ENCODE results near the gene NFYC. TPM values are rescaled to one million over a fixed set of nuclear protein-coding genes. Genes with fewer than 3 reads are reported as not detected.
A peak's percentile ranks its signal among the peaks of the same experiment; 100 is the strongest.

Gene NFYC
- total RNA-seq, 4 donors from 2014 or later = 39.9 to 43.3 (median 41.8) TPM

- no peaks in the 10 kb centered on the region for H3K36me3 ChIP-seq
- no peaks in the 10 kb centered on the region for H3K9me3 ChIP-seq
- H3K27me3 ChIP-seq = no peaks in the 10 kb centered on the region
- 53% methylated on average over 2 of the region's 2 CpGs; no CpG with 5 or more reads in 1 of the 2 donors for WGBS, 2 donors
- TF ChIP-seq CTCF (IDR thresholded peaks at IDR 0.05) (no peak), POLR2A (IDR thresholded peaks at IDR 0.05) (no peak)
- peak overlapping the region in 2 of 4 donors; percentile 50 to 77 for H3K27ac ChIP-seq
- intact Hi-C loops (cut with DNase I) = loop anchor here (10.0 kb wide), 1 partner anchor 50 kb away; no protein-coding TSS in a partner anchor
- peak overlapping the region; percentile 46 to 75 (median 67) for H3K4me3 ChIP-seq
- peaks cover 12 to 47% (median 14%) of the 10 kb centered on the region in 3 donors for H3K4me1 ChIP-seq
- no peak for DNase-seq
Measured at GRCh38 chr1:40664791-40665190, 26.7 kb upstream of the NFYC start.

GRCh38 chr1:40665335-40666171 is 26.0 kb upstream of the NFYC start, which contains the start of gene RIMS3:
TSS of gene RIMS3 (minus strand) at chr1:40665682. CDS start at chr1:40641925, 23,757 bp downstream.
- TF ChIP-seq CTCF (IDR thresholded peaks at IDR 0.05) (no peak), POLR2A (IDR thresholded peaks at IDR 0.05) (peak in 1 of 4 donors; percentile 38)
- DNase-seq = no peak
- intact Hi-C loops (cut with DNase I) = loop anchor here (10.0 kb wide), 1 partner anchor 51 kb away; no protein-coding TSS in a partner anchor
- Histone ChIP-seq H3K27me3 (no peaks in the 10 kb centered on the region), H3K4me3 (peak within 1 kb of the TSS; percentile 46 to 75 (median 67)), H3K36me3 (no peaks in the 10 kb centered on the region), H3K27ac (peak within 1 kb of the TSS; percentile 15 to 77 (median 49)), H3K9me3 (no peaks in the 10 kb centered on the region), H3K4me1 (peaks cover 12 to 47% (median 14%) of the 10 kb centered on the region in 3 donors)
- WGBS, 2 donors = 0 to 2% methylated on average over 7 of the region's 59 CpGs

GRCh38 chr1:40668769-40669525 is 22.6 kb upstream of the NFYC start:
- H3K27ac ChIP-seq = no peak overlapping the region
- 10 to 11% methylated on average over 13 to 18 of the region's 21 CpGs for WGBS, 2 donors
- no peak for TF ChIP-seq POLR2A (IDR thresholded peaks at IDR 0.05)
- TF ChIP-seq CTCF (IDR thresholded peaks at IDR 0.05) = peak; percentile 89 to 98 (median 92)
- DNase-seq = no peak
- no peaks in the 10 kb centered on the region for H3K9me3 ChIP-seq
- H3K27me3 ChIP-seq = no peaks in the 10 kb centered on the region
- H3K36me3 ChIP-seq = no peaks in the 10 kb centered on the region
- H3K4me3 ChIP-seq = peak overlapping the region in 2 of 4 donors; percentile 26 to 49
- intact Hi-C loops (cut with DNase I) = loop anchor here (10.0 kb wide), 1 partner anchor 54 kb away; no protein-coding TSS in a partner anchor
- H3K4me1 ChIP-seq = peaks cover 11 to 34% (median 12%) of the 10 kb centered on the region in 3 donors

- Histone ChIP-seq H3K36me3 (no peaks in the 10 kb centered on the region), H3K27ac (no peak overlapping the region), H3K4me3 (no peak overlapping the region), H3K9me3 (no peaks in the 10 kb centered on the region), H3K4me1 (peaks cover 3 to 17% (median 4%) of the 10 kb centered on the region in 3 donors), H3K27me3 (peaks cover 0 to 17% (median 0%) of the 10 kb centered on the region in 4 donors)
- intact Hi-C loops (cut with DNase I) = no loop called here
- no peak for DNase-seq
- TF ChIP-seq POLR2A (IDR thresholded peaks at IDR 0.05) = no peak
- TF ChIP-seq CTCF (IDR thresholded peaks at IDR 0.05) = no peak
- 71 to 75% methylated on average over 4 of the region's 4 CpGs for WGBS, 2 donors
Measured at GRCh38 chr1:40673452-40673851, 18.1 kb upstream of the NFYC start.
